Calu3 (cell line): ENCODE measurements around the gene YOD1. TPM values are rescaled to one million over a fixed set of nuclear protein-coding genes. Genes with fewer than 3 reads are reported as not detected.

ENCODE experiments used
- BruUV-seq: library from RNA; stranded (reverse); fragments of 400-500 nt; replicated peaks from 2 replicates; lab custom pipeline; 2021; lab: Mats Ljungman, UMichigan
- CTCF ChIA-PET: fragments of 300-600 bp; sonication (Branson Sonifier 250); formaldehyde crosslinking; loops from one replicate; lab custom pipeline; 2022; ENCODE audit warnings: antibody characterized with exemption; lab: Charles Lee
- DNase-seq: peaks from one replicate; pipeline ENCODE4 v3.0.0; 2022
- H3K27ac Mint-ChIP-seq: one replicate; pipeline ENCODE4 v1.8.0; 2022; ENCODE audit warnings: mixed read lengths; ENCODE audit not compliant: unreplicated experiment
- H3K27me3 Mint-ChIP-seq: one replicate; pipeline ENCODE4 v1.8.0; 2022; ENCODE audit warnings: mixed read lengths; ENCODE audit not compliant: unreplicated experiment
- H3K36me3 Mint-ChIP-seq: one replicate; pipeline ENCODE4 v1.8.0; 2022; ENCODE audit warnings: mild to moderate bottlenecking, moderate library complexity, mixed read lengths; ENCODE audit not compliant: insufficient read depth, unreplicated experiment
- H3K4me1 Mint-ChIP-seq: one replicate; pipeline ENCODE4 v1.8.0; 2022; ENCODE audit warnings: mild to moderate bottlenecking, low read depth, mixed read lengths; ENCODE audit not compliant: unreplicated experiment
- H3K4me3 Mint-ChIP-seq: one replicate; pipeline ENCODE4 v1.8.0; 2022; ENCODE audit warnings: mild to moderate bottlenecking, low read depth, moderate library complexity, mixed read lengths; ENCODE audit not compliant: unreplicated experiment
- H3K9me3 Mint-ChIP-seq: one replicate; pipeline ENCODE4 v1.8.0; 2022; ENCODE audit warnings: low read depth, mixed read lengths; ENCODE audit not compliant: unreplicated experiment
- intact Hi-C: fragments of 100-400 bp; cut with micrococcal nuclease; formaldehyde crosslinking; loops from one replicate; pipeline ENCODE4 v1.10.0; 2022; ENCODE audit not compliant: unreplicated experiment
- total RNA-seq: library from RNA; stranded (reverse); gene quantifications from 2 replicates; pipeline ENCODE4 v1.2.3, GENCODE V29; 2022
- TF ChIP-seq, protein P1 (sequence below): fragments of 200-600 bp; IDR thresholded peaks from one replicate; pipeline ENCODE4 v1.8.0; 2022; ENCODE audit warnings: antibody characterized with exemption; ENCODE audit not compliant: unreplicated experiment

Gene YOD1
- total RNA-seq, 1 experiment from 2014 or later = 22.4 TPM

DNA sequence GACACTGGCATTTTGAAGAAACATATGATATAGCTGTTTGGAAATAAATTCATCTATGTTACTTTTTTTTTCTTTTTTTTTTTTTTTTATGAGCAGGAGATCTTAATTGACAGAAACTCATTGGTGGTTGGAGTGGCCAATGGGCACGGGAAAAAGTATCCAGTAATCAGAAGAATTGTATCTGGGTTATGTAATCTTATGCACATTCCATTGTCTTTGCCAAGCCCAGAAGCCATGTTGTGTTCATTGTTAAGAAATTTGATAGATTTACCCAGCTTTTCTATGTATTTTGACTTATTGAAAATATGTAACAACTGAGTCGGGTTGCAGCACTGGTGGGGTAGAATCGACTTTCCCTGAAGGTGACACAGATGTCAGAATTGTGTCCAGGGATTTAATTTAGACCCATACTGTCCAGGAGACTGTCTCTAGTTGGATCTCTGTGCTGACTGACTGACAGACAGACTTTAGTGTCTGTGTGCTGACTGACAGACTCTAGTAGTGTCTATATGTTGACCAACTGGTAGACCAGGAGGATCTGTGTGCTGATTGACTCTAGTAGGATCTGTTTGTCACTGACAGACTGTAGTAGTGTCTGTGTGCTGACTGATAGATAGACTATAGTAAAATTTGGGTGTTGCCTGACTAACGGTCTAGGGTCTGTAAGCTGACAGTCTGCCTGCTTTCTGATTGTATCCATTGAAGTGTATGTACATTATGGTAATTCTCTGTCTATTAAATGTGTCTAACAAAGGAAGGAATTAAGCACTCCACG is 25.4 kb upstream of the YOD1 start:
- Mint-ChIP-seq H3K4me1 (peaks cover 9% of the 10 kb centered on the region), H3K9me3 (no peaks in the 10 kb centered on the region), H3K36me3 (peaks cover 10% of the 10 kb centered on the region), H3K27me3 (no peaks in the 10 kb centered on the region), H3K27ac (no peak overlapping the region), H3K4me3 (no peak overlapping the region)
- CTCF ChIA-PET = interaction anchor here (0.6 to 1.3 kb wide), 2 partner anchors 245 to 445 kb away, joined by 6 to 8 read pairs; partner anchors contain the start of gene CD55
- DNase-seq = no peak
- TF ChIP-seq, protein P1, sequence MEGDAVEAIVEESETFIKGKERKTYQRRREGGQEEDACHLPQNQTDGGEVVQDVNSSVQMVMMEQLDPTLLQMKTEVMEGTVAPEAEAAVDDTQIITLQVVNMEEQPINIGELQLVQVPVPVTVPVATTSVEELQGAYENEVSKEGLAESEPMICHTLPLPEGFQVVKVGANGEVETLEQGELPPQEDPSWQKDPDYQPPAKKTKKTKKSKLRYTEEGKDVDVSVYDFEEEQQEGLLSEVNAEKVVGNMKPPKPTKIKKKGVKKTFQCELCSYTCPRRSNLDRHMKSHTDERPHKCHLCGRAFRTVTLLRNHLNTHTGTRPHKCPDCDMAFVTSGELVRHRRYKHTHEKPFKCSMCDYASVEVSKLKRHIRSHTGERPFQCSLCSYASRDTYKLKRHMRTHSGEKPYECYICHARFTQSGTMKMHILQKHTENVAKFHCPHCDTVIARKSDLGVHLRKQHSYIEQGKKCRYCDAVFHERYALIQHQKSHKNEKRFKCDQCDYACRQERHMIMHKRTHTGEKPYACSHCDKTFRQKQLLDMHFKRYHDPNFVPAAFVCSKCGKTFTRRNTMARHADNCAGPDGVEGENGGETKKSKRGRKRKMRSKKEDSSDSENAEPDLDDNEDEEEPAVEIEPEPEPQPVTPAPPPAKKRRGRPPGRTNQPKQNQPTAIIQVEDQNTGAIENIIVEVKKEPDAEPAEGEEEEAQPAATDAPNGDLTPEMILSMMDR = no peak
- intact Hi-C loops = loop anchor here (2.0 to 10.0 kb wide), 4 partner anchors 26 to 444 kb away; partner anchors contain the start of gene YOD1
- BruUV-seq = no TSS peak

- H3K9me3 Mint-ChIP-seq = no peaks in the 10 kb centered on the region
- no peak overlapping the region for H3K27ac Mint-ChIP-seq
- H3K27me3 Mint-ChIP-seq = no peaks in the 10 kb centered on the region
- CTCF ChIA-PET = no interaction called here
- peaks cover 10% of the 10 kb centered on the region for H3K36me3 Mint-ChIP-seq
- no peak overlapping the region for H3K4me3 Mint-ChIP-seq
- intact Hi-C loops = loop anchor here (10.0 kb wide), 2 partner anchors 269 to 339 kb away; no protein-coding TSS in a partner anchor
- TF ChIP-seq, protein P1 = no peak
- BruUV-seq = no TSS peak
- peaks cover 9% of the 10 kb centered on the region for H3K4me1 Mint-ChIP-seq
- no peak for DNase-seq
These were observed 23.2 kb upstream of the YOD1 start for GRCh38 chr1:207073906-207074820.

- Mint-ChIP-seq H3K27me3 (no peaks in the 10 kb centered on the region), H3K27ac (no peak overlapping the region), H3K36me3 (peaks cover 25% of the 10 kb centered on the region), H3K4me3 (no peak overlapping the region), H3K4me1 (peaks cover 9% of the 10 kb centered on the region), H3K9me3 (no peaks in the 10 kb centered on the region)
- BruUV-seq = no TSS peak
- intact Hi-C loops = loop anchor here (10.0 kb wide), 2 partner anchors 267 to 337 kb away; no protein-coding TSS in a partner anchor
- DNase-seq = no peak
- CTCF ChIA-PET = no interaction called here
- TF ChIP-seq, protein P1 = no peak
These were observed 21.2 kb upstream of the YOD1 start for GRCh38 chr1:207072233-207072632.

- peaks cover 11% of the 10 kb centered on the region for H3K4me1 Mint-ChIP-seq
- no peak overlapping the region for H3K4me3 Mint-ChIP-seq
- H3K27ac Mint-ChIP-seq = no peak overlapping the region
- DNase-seq = no peak
- intact Hi-C loops = loop anchor here (10.0 kb wide), 2 partner anchors 267 to 337 kb away; no protein-coding TSS in a partner anchor
- H3K27me3 Mint-ChIP-seq = no peaks in the 10 kb centered on the region
- TF ChIP-seq, protein P1 = no peak
- CTCF ChIA-PET = no interaction called here
- H3K9me3 Mint-ChIP-seq = no peaks in the 10 kb centered on the region
- BruUV-seq = no TSS peak
- H3K36me3 Mint-ChIP-seq = peaks cover 25% of the 10 kb centered on the region
These were observed 20.4 kb upstream of the YOD1 start for GRCh38 chr1:207071426-207071825.
